A549 (cell line): ENCODE measurements around the gene SLC9A3. TPM values are rescaled to one million over a fixed set of nuclear protein-coding genes. Genes with fewer than 3 reads are reported as not detected.
A peak's percentile ranks its signal among the peaks of the same experiment; 100 is the strongest.

Source experiments
- ATAC-seq, 2 experiments: fragments of 200-7000 bp in 1 of 2; fragments of >200 bp in 1 of 2; cut with Nextera tagmentation in 1 of 2; cut with Tn5 transposase in 1 of 2; 3 replicates each; pipeline versions ENCODE4 v1.8.0 to v1.9.1; 2018 to 2020; ENCODE audit warnings: mild to moderate bottlenecking in 1 of 2, moderate library complexity in 1 of 2
- CTCF ChIA-PET: fragments of 300-600 bp; sonication (Branson Sonifier 250); formaldehyde crosslinking; extraction: SDS; loops from one replicate; lab custom pipeline; 2021; ENCODE audit warnings: antibody characterized with exemption, inconsistent platforms; lab: Yijun Ruan, JAX
- POLR2A ChIA-PET: fragments of 350-600 bp; formaldehyde crosslinking; extraction: SDS; loops from one replicate; lab custom pipeline; 2021; ENCODE audit warnings: antibody characterized with exemption, inconsistent platforms; lab: Yijun Ruan, JAX
- DNase-seq, 2 experiments: peaks; one replicate each; pipeline versions ENCODE4 v3.0.0 to v3.0.0-alpha.2; 2011 to 2016; ENCODE audit warnings: low read depth in 1 of 2, low spot score in 1 of 2
- FAIRE-seq: peaks from 2 replicates; lab custom pipeline; 2011; peaks lifted over from hg19 to GRCh38; lab: Jason Lieb, UNC
- H3K27ac ChIP-seq, 2 experiments: fragments of >200 bp; sonication (Bioruptor Twin); formaldehyde crosslinking; 3 replicates each; pipeline ENCODE4 v1.5.1; 2016 to 2017
- H3K4me1 ChIP-seq: fragments of >200 bp; sonication (Bioruptor Twin); formaldehyde crosslinking; 3 replicates; pipeline ENCODE4 v1.6.1; 2016
- H3K4me2 ChIP-seq: fragments of >200 bp; sonication (Bioruptor Twin); formaldehyde crosslinking; 3 replicates; pipeline ENCODE4 v1.6.1; 2016
- H3K4me3 ChIP-seq: fragments of >200 bp; sonication (Bioruptor Twin); formaldehyde crosslinking; 3 replicates; pipeline ENCODE4 v1.5.1; 2016
- H3K9me3 ChIP-seq: fragments of >200 bp; sonication (Bioruptor Twin); formaldehyde crosslinking; 3 replicates; pipeline ENCODE4 v1.6.1; 2016
- BHLHE40 ChIP-seq: IDR thresholded peaks from 2 replicates; pipeline ENCODE4 v1.6.1; 2012; ENCODE audit warnings: low read depth, low read length, inconsistent platforms
- CBX2 ChIP-seq: fragments of 200-600 bp; sonication (generic); IDR thresholded peaks from 2 replicates; pipeline ENCODE4 v1.6.1; 2016; ENCODE audit warnings: low read depth, mild to moderate bottlenecking, borderline replicate concordance
- CHD2 ChIP-seq: fragments of 150-350 bp; IDR thresholded peaks from 2 replicates; pipeline ENCODE4 v1.6.1; 2014; ENCODE audit warnings: low read length; ENCODE audit not compliant: partially characterized antibody
- FOSL2 ChIP-seq, 2 experiments: fragments of 450-650 bp in 1 of 2; fragments of >200 bp in 1 of 2; sonication (Bioruptor Twin) in 1 of 2; formaldehyde crosslinking; IDR thresholded peaks; 2 replicates each; pipeline versions ENCODE4 v1.5.0 to v1.6.1; 2016 to 2020; ENCODE audit warnings: mild to moderate bottlenecking in 1 of 2, moderate library complexity in 1 of 2
- HDAC2 ChIP-seq: fragments of 200-600 bp; sonication (generic); IDR thresholded peaks from 2 replicates; pipeline ENCODE4 v1.6.1; 2016
- HOXA7 ChIP-seq: fragments of 250-450 bp; sonication (Bioruptor Pico); IDR thresholded peaks from 2 replicates; pipeline ENCODE4 v1.5.0; 2020; ENCODE audit warnings: mild to moderate bottlenecking, moderate library complexity
- HOXB13 ChIP-seq: fragments of 250-450 bp; sonication (Bioruptor Pico); IDR thresholded peaks from 2 replicates; pipeline ENCODE4 v1.5.0; 2020; ENCODE audit warnings: low read depth, mild to moderate bottlenecking, moderate library complexity
- HOXB5 ChIP-seq: fragments of 250-450 bp; sonication (Bioruptor Pico); IDR thresholded peaks from 2 replicates; pipeline ENCODE4 v1.5.0; 2020; ENCODE audit warnings: mild to moderate bottlenecking, moderate library complexity
- JUNB ChIP-seq: fragments of >200 bp; sonication (Bioruptor Twin); formaldehyde crosslinking; IDR thresholded peaks from 2 replicates; pipeline ENCODE4 v1.6.1; 2016
- MAZ ChIP-seq: fragments of 150-350 bp; IDR thresholded peaks from 2 replicates; pipeline ENCODE4 v1.6.1; 2014; ENCODE audit warnings: antibody characterized with exemption, low read depth, low read length, borderline replicate concordance
- ZFP36 ChIP-seq: fragments of 450-650 bp; IDR thresholded peaks from 2 replicates; pipeline ENCODE4 v1.6.1; 2014; ENCODE audit warnings: borderline replicate concordance; ENCODE audit not compliant: partially characterized antibody
- WGBS: methylation state at CpG from one replicate; pipeline ENCODE4 v1.1.6; 2017; ENCODE audit errors: missing lambda C conversion rate; 5-methylcytosine and 5-hydroxymethylcytosine counted together
- polyA plus RNA-seq, 4 experiments: library from polyadenylated mRNA; depleted of rRNA in 3 of 4; stranded (reverse); fragments of >200 nt; fragmentation: RNase III in 1 of 4; extraction: RNeasy Plus Mini Kit Qiagen cat#74134 plus additional on column Dnase treatment in 1 of 4; gene quantifications; 2 replicates in 3 of 4; 3 replicates in 1 of 4; pipeline ENCODE4 v1.2.3, GENCODE V29; 2011 to 2017
- TF ChIP-seq, protein P1 (sequence below): fragments of >200 bp; sonication (Bioruptor Twin); formaldehyde crosslinking; IDR thresholded peaks from 3 replicates; pipeline ENCODE4 v1.6.1; 2016
- TF ChIP-seq, protein P2 (sequence below): IDR thresholded peaks from 2 replicates; pipeline ENCODE4 v1.6.1; 2012
- TF ChIP-seq, protein P3 (sequence below): fragments of 200-600 bp; sonication (generic); IDR thresholded peaks from 2 replicates; pipeline ENCODE4 v1.6.1; 2016; ENCODE audit warnings: antibody characterized with exemption, mild to moderate bottlenecking, moderate library complexity
- TF ChIP-seq, protein P4 (sequence below): IDR thresholded peaks from 2 replicates; pipeline ENCODE4 v1.6.1; 2012
- TF ChIP-seq, protein P5 (sequence below): fragments of >200 bp; sonication (Bioruptor Twin); formaldehyde crosslinking; IDR thresholded peaks from 2 replicates; pipeline ENCODE4 v1.6.1; 2016
- TF ChIP-seq, protein P6 (sequence below): fragments of 450-650 bp; IDR thresholded peaks from 2 replicates; pipeline ENCODE4 v1.6.1; 2014; ENCODE audit warnings: antibody characterized with exemption

The SLC9A3 gene
- polyA plus RNA-seq, 2 of the 4 experiments (the other 2 are of a cell fraction) = 1.3 TPM

DNA sequence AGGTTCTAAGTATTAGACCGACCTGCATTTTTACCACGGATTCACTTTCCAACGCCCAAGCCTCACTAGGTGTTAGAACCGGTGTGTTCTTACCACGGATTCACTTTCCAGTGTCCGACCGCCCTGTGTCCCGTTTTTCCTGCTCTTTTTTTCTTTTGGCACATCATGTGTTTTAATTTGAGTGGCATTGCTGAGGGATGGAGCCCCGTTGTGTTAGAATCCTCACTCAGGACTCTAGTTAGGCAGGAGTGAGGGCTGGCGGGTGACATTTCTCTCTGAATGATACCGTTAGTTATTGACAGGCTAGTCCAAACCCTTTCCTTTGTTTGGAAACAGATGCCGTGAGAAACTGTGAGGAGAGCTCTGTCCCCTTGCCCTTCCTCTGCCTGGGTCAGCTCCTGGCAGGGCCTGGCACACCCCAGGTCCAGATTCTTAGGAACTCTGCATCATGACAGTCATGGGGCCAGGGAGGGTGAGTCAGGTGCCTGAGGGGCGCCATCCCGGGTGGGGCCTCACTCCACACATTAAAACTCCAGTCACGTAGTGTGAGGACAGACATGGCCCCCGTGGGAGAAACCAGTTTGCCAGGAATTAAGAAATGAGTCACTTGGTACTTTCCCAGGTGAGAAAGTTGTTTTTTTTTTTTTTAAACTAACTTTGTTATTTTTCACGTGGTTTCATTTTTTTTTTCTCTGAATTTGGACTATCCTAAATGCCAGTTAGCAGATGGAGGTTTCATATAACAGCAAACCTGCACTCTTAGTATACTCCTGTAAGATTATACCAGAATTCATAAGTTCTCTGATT, 65.5 kb downstream of the SLC9A3 start:
- no peaks in the 10 kb centered on the region for H3K9me3 ChIP-seq
- CTCF ChIA-PET = interaction anchor here (4.1 kb wide), 1 partner anchor 11 kb away, joined by 30 read pairs; no protein-coding TSS in a partner anchor
- DNase-seq = peak in 1 of 2 experiments; percentile 30
- H3K4me3 ChIP-seq = no peak overlapping the region
- WGBS = 61% methylated on average over 17 of the region's 17 CpGs
- no peak for FAIRE-seq
- no peak for TF ChIP-seq HOXB5 (CRISPR knock-in tag)
- TF ChIP-seq, protein P1, sequence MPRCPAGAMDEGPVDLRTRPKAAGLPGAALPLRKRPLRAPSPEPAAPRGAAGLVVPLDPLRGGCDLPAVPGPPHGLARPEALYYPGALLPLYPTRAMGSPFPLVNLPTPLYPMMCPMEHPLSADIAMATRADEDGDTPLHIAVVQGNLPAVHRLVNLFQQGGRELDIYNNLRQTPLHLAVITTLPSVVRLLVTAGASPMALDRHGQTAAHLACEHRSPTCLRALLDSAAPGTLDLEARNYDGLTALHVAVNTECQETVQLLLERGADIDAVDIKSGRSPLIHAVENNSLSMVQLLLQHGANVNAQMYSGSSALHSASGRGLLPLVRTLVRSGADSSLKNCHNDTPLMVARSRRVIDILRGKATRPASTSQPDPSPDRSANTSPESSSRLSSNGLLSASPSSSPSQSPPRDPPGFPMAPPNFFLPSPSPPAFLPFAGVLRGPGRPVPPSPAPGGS = no peak
- no peak for TF ChIP-seq MAZ
- TF ChIP-seq, protein P2, sequence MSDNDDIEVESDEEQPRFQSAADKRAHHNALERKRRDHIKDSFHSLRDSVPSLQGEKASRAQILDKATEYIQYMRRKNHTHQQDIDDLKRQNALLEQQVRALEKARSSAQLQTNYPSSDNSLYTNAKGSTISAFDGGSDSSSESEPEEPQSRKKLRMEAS = no peak
- TF ChIP-seq HOXA7 (CRISPR knock-in tag) = no peak
- TF ChIP-seq, protein P3, sequence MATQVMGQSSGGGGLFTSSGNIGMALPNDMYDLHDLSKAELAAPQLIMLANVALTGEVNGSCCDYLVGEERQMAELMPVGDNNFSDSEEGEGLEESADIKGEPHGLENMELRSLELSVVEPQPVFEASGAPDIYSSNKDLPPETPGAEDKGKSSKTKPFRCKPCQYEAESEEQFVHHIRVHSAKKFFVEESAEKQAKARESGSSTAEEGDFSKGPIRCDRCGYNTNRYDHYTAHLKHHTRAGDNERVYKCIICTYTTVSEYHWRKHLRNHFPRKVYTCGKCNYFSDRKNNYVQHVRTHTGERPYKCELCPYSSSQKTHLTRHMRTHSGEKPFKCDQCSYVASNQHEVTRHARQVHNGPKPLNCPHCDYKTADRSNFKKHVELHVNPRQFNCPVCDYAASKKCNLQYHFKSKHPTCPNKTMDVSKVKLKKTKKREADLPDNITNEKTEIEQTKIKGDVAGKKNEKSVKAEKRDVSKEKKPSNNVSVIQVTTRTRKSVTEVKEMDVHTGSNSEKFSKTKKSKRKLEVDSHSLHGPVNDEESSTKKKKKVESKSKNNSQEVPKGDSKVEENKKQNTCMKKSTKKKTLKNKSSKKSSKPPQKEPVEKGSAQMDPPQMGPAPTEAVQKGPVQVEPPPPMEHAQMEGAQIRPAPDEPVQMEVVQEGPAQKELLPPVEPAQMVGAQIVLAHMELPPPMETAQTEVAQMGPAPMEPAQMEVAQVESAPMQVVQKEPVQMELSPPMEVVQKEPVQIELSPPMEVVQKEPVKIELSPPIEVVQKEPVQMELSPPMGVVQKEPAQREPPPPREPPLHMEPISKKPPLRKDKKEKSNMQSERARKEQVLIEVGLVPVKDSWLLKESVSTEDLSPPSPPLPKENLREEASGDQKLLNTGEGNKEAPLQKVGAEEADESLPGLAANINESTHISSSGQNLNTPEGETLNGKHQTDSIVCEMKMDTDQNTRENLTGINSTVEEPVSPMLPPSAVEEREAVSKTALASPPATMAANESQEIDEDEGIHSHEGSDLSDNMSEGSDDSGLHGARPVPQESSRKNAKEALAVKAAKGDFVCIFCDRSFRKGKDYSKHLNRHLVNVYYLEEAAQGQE = no peak
- no peak for TF ChIP-seq ZFP36
- TF ChIP-seq, protein P4, sequence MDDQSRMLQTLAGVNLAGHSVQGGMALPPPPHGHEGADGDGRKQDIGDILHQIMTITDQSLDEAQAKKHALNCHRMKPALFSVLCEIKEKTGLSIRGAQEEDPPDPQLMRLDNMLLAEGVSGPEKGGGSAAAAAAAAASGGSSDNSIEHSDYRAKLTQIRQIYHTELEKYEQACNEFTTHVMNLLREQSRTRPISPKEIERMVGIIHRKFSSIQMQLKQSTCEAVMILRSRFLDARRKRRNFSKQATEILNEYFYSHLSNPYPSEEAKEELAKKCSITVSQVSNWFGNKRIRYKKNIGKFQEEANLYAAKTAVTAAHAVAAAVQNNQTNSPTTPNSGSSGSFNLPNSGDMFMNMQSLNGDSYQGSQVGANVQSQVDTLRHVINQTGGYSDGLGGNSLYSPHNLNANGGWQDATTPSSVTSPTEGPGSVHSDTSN = no peak
- no peak for TF ChIP-seq HOXB13 (CRISPR knock-in tag)
- no peak for TF ChIP-seq CBX2
- no peak for TF ChIP-seq BHLHE40
- TF ChIP-seq, protein P5, sequence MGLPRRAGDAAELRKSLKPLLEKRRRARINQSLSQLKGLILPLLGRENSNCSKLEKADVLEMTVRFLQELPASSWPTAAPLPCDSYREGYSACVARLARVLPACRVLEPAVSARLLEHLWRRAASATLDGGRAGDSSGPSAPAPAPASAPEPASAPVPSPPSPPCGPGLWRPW = no peak
- TF ChIP-seq CHD2 = no peak
- TF ChIP-seq FOSL2 (IDR thresholded peaks at IDR 0.05) = no peak
- TF ChIP-seq FOSL2 (CRISPR knock-in tag; IDR thresholded peaks at IDR 0.05) = no peak
- TF ChIP-seq HDAC2 = no peak
- TF ChIP-seq, protein P6, sequence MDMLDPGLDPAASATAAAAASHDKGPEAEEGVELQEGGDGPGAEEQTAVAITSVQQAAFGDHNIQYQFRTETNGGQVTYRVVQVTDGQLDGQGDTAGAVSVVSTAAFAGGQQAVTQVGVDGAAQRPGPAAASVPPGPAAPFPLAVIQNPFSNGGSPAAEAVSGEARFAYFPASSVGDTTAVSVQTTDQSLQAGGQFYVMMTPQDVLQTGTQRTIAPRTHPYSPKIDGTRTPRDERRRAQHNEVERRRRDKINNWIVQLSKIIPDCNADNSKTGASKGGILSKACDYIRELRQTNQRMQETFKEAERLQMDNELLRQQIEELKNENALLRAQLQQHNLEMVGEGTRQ = no peak
- TF ChIP-seq JUNB = no peak
- POLR2A ChIA-PET = no interaction called here
- H3K4me1 ChIP-seq = peaks cover 4% of the 10 kb centered on the region; the same call in 1 of the 3 replicates
- H3K27ac ChIP-seq = no peak overlapping the region
- ATAC-seq = peak in 1 of 2 experiments; percentile 51; a peak in 2 of 6 replicates
- H3K4me2 ChIP-seq = no peak overlapping the region
